ENCODE measurements around the gene MFNG. TPM values are rescaled to one million over a fixed set of nuclear protein-coding genes. Genes with fewer than 3 reads are reported as not detected.

Gene MFNG
- polyA plus RNA-seq, 1 donor, result 9.7 TPM

DNA sequence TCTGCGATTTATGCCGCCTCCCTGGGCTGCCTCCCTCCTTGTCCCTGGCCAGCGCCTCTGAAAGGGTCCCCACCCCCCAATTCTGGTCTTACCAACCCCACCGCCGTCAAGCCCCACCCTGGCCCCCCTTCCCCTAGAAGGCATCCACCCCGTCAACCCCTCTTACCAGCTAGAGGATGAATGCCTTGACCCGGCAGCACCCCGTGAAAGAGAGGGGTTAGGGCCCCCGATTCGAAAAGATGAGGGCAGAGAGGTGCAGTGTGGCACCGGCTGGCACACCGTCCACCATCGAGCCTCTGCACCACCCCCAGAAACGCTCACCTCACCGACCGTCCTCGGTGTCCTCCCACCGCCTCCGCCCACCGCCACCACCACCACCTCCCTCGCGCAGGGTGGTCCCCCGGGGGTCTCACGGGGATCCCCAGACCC is 59.5 kb downstream of the MFNG start:
- no peak for DNase-seq

DNA sequence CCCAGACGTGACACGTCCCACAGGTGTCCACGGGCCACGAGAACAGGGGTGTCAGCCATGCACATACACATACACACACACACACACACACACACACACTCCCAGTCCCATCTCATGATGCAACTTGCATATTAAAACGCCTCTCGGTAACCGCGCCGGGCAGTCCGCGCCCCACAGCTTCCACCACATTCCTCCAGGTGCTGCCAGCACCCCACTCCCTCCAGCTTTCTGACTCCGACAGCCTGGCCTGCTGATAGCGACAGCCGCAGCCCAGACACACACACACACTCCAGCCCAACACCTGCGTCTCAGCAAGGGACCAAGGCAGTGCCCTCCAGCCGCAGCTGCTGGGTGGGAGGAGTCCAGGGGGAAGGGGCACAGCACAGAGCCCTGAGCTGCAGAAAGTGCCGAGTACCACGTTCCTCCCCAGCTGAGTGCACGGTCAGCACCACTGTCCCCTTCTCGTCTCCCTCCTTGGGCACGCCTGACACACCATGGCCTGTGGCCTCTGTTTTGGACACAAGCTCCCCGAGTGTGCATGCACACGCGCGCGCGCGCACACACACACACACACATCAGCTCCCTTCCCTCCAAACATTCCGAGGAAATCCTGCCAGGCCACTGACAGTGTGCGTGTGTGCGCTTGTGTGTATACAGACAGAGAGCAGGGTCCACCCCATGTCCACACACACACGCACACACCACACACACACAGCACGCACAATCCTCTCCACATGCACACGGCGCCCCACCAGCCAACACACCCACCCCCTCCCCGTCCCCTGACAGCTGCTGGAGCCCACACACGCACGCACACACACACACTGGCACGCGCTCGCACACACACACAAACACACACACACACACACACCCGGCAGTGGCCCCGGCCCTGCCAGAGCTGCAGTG is 60.1 kb downstream of the MFNG start:
- no peak for DNase-seq

DNA sequence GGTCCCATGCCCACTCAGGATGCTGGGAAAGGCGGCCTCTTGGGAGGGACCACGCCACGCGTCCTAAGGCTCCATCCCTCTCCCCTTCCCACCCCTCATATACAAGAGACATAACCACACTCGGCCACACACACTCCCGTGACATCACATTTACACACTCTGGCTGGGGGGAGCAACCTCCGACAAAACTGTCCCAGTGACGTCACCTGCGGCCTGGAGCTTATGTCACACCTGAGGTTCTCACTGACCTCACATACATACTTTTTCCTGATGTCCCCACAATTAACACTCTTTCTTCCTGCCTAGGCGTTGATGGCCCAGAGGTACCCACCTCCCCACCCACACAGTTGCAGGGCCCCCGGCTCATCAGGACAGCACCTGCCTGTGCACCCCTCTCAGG is 60.8 kb downstream of the MFNG start:
- DNase-seq, result no peak

DNA sequence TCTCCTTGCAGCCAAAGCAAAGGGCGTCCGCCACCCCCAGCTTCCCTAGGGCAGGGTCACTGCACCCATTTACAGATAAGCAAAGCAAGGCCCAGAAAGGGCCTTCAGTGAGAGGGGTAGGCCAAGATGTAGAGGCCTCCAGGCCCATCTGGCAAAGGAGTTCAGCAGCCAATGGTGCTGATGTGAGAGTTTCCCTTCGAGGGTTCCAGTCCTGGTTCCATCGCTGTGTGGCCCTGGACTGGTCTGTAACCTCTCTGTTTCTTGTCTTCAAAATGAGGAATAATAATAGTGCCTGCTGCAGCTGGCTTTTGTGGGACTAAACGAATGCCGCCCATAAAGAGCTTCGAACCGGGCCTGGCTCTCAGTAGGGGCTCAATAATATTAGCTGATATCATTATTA is 62.9 kb downstream of the MFNG start:
- no peak for DNase-seq

DNA sequence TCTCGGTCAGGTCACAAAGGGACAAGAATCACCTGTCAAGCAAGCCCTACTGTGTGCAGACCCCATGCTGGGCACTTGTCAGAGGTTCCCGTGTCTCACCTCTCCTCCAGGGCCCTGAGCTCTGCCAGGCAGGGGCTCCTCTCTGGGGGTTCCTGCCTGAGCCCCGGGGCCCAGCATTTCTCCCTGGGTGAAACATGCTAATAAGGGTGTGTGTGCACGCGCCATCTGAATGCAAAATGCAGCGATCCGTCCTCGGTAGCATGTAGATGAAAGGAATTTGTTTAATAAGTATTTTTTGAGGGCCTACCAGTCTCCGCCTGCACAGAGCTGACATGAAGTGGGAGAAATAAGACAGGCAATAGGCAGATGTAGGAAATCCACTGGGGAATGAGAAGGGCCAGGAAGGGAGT is 64.7 kb downstream of the MFNG start:
- no peak for DNase-seq

DNA sequence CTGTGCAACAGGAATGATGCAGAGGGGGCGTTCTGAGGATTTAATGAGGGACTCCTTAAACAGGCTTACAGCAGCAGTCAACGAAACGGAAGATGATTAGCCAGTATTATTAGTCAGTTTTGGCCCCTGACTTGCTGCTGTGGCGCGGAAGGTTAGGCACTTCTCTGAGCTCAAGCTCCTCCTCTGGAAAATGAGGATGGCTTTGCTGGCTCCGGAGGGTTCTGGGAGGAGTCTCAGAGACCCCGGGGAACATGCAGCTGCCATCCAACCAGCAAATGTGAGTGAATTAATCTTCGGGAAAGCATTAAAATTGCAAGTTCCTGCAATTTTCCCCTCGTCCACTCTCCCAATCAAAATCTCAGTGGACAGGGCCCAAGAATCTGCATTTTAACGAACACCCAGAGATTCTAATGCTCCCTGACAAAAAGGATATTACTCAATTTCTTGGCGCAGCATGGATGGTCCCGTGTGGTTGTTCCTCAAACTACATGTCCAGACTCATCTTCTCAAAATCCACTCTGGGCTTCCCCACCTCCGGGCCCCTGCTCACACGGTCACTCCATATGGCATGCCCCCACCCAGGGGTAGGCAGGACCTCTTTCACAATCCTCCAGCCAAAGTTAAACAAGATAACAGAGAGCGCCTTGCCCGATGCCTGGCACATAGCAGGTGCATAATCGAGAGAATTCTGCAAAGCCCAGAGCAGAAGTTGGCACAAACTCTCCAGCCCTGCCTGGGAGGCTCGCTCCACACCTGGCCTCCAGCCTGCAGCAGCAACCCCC is 65.3 kb downstream of the MFNG start:
- no peak for DNase-seq

DNA sequence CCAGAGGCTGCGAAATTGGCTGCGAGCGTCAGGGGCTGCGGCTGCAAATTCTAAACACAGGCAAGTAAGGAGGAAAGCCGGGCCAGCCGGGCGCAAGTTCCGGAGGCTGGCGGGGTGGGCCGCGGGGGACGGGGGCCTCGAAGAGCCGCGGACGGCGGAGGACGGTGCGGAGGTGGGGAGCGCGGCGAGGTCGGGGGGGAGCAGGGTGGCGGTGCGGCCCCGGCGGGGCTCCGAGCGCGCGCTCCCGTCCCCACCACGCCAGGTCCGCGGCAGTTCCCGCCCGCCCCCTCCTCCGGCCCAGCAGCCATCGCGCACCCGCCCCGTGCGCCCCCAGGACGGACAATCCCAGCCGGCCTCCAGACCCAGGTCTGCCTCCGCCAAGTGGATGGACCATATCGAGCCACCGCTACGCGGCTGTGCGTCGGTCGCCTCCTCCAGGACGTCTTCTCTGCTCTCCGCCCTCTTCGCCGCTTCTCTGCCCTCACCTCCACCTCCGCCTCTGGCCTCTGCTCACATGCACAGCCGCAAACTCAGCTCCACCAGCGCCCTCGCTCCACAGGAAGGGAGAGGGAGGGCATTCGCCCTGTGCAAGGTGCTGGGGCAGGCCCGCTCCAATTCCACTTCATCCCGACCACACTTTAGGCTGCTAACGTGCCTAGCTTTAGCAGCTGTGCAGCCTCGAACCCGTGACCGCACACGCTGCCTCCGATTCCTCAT is 66.1 kb downstream of the MFNG start:
- no peak for DNase-seq

DNA sequence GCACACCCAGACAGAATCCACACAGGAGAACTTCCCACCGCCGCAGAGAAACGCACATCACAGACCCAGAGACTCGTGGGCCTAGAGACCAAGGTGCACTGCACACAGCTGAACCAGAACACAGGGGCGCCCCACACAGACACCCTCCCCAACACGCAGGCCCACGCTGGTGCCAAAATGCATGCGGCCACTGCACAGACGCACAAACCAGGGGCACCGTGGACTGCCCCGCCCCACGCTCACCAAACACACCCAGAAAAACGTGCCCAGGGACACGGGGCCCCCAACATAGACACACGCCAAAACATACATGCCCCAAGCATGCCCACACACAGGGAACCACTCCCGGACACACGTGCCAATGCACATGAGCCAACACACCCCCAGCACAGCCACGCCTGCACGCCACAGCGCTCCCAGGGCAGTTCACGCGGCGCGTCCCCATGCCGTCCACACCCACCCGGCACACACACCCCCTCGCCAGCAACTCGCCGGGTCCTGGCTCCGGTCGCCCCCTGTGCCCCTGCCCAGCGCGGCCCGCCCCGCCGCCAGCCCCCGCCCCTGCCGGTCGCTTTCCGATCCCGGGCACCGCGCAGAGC is 66.7 kb downstream of the MFNG start:
- DNase-seq, result no peak

Other genes with a start within 250 kb of the MFNG start
- 5.1 TPM for gene RAC2, start 242.1 kb downstream of the MFNG start, polyA plus RNA-seq (ENCODE audit: insufficient read length)
- gene CYTH4, start 203.9 kb downstream of the MFNG start, polyA plus RNA-seq (ENCODE audit: insufficient read length), result 3.9 TPM
- 1.1 TPM for gene ELFN2, start 58.9 kb downstream of the MFNG start, polyA plus RNA-seq (ENCODE audit: insufficient read length)
- gene CARD10, start 33.0 kb upstream of the MFNG start, polyA plus RNA-seq (ENCODE audit: insufficient read length), result 20.3 TPM
- 30.8 TPM for gene CDC42EP1, start 74.1 kb upstream of the MFNG start, polyA plus RNA-seq (ENCODE audit: insufficient read length)
- gene LGALS2, start 93.7 kb upstream of the MFNG start, polyA plus RNA-seq (ENCODE audit: insufficient read length), result 34.6 TPM
- 69.4 TPM for gene GGA1, start 122.5 kb upstream of the MFNG start, polyA plus RNA-seq (ENCODE audit: insufficient read length)
- gene SH3BP1, start 153.3 kb upstream of the MFNG start, polyA plus RNA-seq (ENCODE audit: insufficient read length), result 27.1 TPM
- 15.4 TPM for gene PDXP, start 172.3 kb upstream of the MFNG start, polyA plus RNA-seq (ENCODE audit: insufficient read length)
- 326 TPM for gene LGALS1, start 189.3 kb upstream of the MFNG start, polyA plus RNA-seq (ENCODE audit: insufficient read length)
- gene NOL12, start 200.0 kb upstream of the MFNG start, polyA plus RNA-seq (ENCODE audit: insufficient read length), result 19.9 TPM
- gene TRIOBP, start 210.7 kb upstream of the MFNG start, polyA plus RNA-seq (ENCODE audit: insufficient read length), result 62.9 TPM